ENCODE measurements around the gene PCYOX1L.

DNA sequence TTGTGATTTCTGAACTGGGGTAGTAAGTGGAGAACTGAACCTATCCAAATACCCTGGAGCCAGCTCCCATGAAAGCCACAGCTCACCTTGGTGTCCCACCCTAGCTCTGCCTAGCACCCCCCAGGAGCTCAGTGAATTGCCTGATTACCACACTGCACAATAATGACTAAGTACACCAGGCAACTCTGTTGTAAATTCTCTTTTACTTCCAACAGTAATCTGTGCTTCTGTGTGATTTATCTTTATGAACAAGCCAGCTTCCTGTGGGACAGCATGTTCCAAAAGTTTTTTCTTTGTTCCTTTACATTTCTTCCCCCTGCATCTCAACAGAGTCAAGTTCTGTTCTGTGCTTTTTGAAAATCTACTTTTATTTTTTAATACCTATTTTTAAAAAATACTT lies 34.6 kb upstream of the PCYOX1L start:
- no peak for TF ChIP-seq CTCF (conservative IDR thresholded peaks at IDR 0.05; ENCODE audit: low read length)
- TF ChIP-seq EZH2phosphoT487 (IDR thresholded peaks at IDR 0.05; ENCODE audit: borderline replicate concordance) = no peak

Measured in Loucy (cell line).